ENCODE results near the gene MAN2C1. TPM values are rescaled to one million over a fixed set of nuclear protein-coding genes. Genes with fewer than 3 reads are reported as not detected.
A peak's percentile ranks its signal among the peaks of the same experiment; 100 is the strongest.
"Not testable (repeated sequence)": the region's sequence is repeated elsewhere in the genome, so short reads cannot be mapped to it uniquely, and the experiment has no call there.

MAN2C1 gene
- total and polyA plus RNA-seq, 7 donors, result 18.0 to 221 (median 130) TPM

GRCh38 chr15:75325922-75326321 lies 42.5 kb downstream of the MAN2C1 start:
- H3K4me3 ChIP-seq, result no peak overlapping the region
- no peaks in the 10 kb centered on the region for H3K27me3 ChIP-seq
- 90 to 91% methylated on average over 4 of the region's 4 CpGs for WGBS, 2 donors
- no peak for DNase-seq
- H3K9me3 ChIP-seq, result no peaks in the 10 kb centered on the region
- TF ChIP-seq POLR2A (IDR thresholded peaks at IDR 0.05) (no peak), CTCF (IDR thresholded peaks at IDR 0.05) (no peak), POLR2AphosphoS5 (IDR thresholded peaks at IDR 0.05) (no peak), EP300 (IDR thresholded peaks at IDR 0.05) (no peak)
- intact Hi-C loops (cut with DNase I), result no loop called here
- no peaks in the 10 kb centered on the region for H3K36me3 ChIP-seq
- no peak overlapping the region for H3K27ac ChIP-seq
- H3K4me1 ChIP-seq, result no peaks in the 10 kb centered on the region

GRCh38 chr15:75321711-75322110 lies 46.7 kb downstream of the MAN2C1 start:
- peak; percentile 8 for DNase-seq
- Histone ChIP-seq H3K36me3 (no peaks in the 10 kb centered on the region), H3K27me3 (no peaks in the 10 kb centered on the region), H3K4me3 (no peak overlapping the region), H3K4me1 (no peaks in the 10 kb centered on the region), H3K9me3 (no peaks in the 10 kb centered on the region), H3K27ac (no peak overlapping the region)
- 90 to 91% methylated on average over 6 of the region's 6 CpGs for WGBS, 2 donors
- intact Hi-C loops (cut with DNase I), result no loop called here
- TF ChIP-seq POLR2AphosphoS5 (IDR thresholded peaks at IDR 0.05), result no peak
- TF ChIP-seq POLR2A (IDR thresholded peaks at IDR 0.05), result no peak

GRCh38 chr15:75319231-75319897 lies 49.0 kb downstream of the MAN2C1 start:
- intact Hi-C loops (cut with DNase I); H3K27me3 ChIP-seq; H3K27ac ChIP-seq; DNase-seq; H3K9me3 ChIP-seq; H3K4me1 ChIP-seq; H3K36me3 ChIP-seq; H3K4me3 ChIP-seq: not testable (repeated sequence)
- 89 to 95% methylated on average over 5 of the region's 5 CpGs for WGBS, 2 donors

- no peak overlapping the region for H3K4me3 ChIP-seq
- no peaks in the 10 kb centered on the region for H3K4me1 ChIP-seq
- peak; percentile 25 for DNase-seq
- no peaks in the 10 kb centered on the region for H3K9me3 ChIP-seq
- H3K36me3 ChIP-seq, result no peaks in the 10 kb centered on the region
- no peaks in the 10 kb centered on the region for H3K27me3 ChIP-seq
- H3K27ac ChIP-seq, result no peak overlapping the region
- TF ChIP-seq POLR2A (IDR thresholded peaks at IDR 0.05), result no peak
- no peak for TF ChIP-seq EP300 (IDR thresholded peaks at IDR 0.05)
- TF ChIP-seq CTCF (IDR thresholded peaks at IDR 0.05), result no peak
- TF ChIP-seq POLR2AphosphoS5 (IDR thresholded peaks at IDR 0.05), result no peak
- WGBS, 2 donors, result 86 to 90% methylated on average over 5 of the region's 5 CpGs
- intact Hi-C loops (cut with DNase I), result no loop called here
These were observed 53.7 kb downstream of the MAN2C1 start for GRCh38 chr15:75314552-75315290.

GRCh38 chr15:75313116-75313845 lies 55.1 kb downstream of the MAN2C1 start:
- Histone ChIP-seq H3K4me3 (no peak overlapping the region), H3K9me3 (no peaks in the 10 kb centered on the region), H3K27me3 (peaks cover 0 to 5% (median under 1%) of the 10 kb centered on the region in 3 donors), H3K36me3 (no peaks in the 10 kb centered on the region), H3K27ac (no peak overlapping the region), H3K4me1 (no peaks in the 10 kb centered on the region)
- TF ChIP-seq CTCF (IDR thresholded peaks at IDR 0.05) (no peak), EP300 (IDR thresholded peaks at IDR 0.05) (no peak), POLR2AphosphoS5 (IDR thresholded peaks at IDR 0.05) (no peak), POLR2A (IDR thresholded peaks at IDR 0.05) (no peak)
- intact Hi-C loops (cut with DNase I), result no loop called here
- peak; percentile 30 for DNase-seq
- WGBS, 2 donors, result 83 to 92% methylated on average over 13 of the region's 13 CpGs

GRCh38 chr15:75312548-75312947 lies 55.9 kb downstream of the MAN2C1 start:
- H3K4me3 ChIP-seq; intact Hi-C loops (cut with DNase I): not testable (repeated sequence)
- 94 to 100% methylated on average over 1 of the region's 1 CpG for WGBS, 2 donors

More at GRCh38 chr15:75312548-75312947, 55.9 kb downstream of the MAN2C1 start:
- not testable (repeated sequence) for H3K9me3 ChIP-seq, H3K4me1 ChIP-seq, H3K27ac ChIP-seq, H3K36me3 ChIP-seq, DNase-seq
- H3K27me3 ChIP-seq, result peaks cover 0 to 12% (median 8%) of the 10 kb centered on the region in 3 donors
